ENCODE results near the gene TAS2R39. TPM values are rescaled to one million over a fixed set of nuclear protein-coding genes. Genes with fewer than 3 reads are reported as not detected.
"Not testable (repeated sequence)": the region's sequence is repeated elsewhere in the genome, so short reads cannot be mapped to it uniquely, and the experiment has no call there.

The TAS2R39 gene
- total and polyA plus RNA-seq, 2 experiments from 2014 or later = not detected

- no peak overlapping the region for H3K4me3 ChIP-seq
- no peaks in the 10 kb centered on the region for H3K36me3 ChIP-seq (ENCODE audit: low read depth)
- H3K9ac ChIP-seq = no peak overlapping the region
- H3F3A ChIP-seq (ENCODE audit: insufficient read depth) = no peaks in the 10 kb centered on the region
- no peaks in the 10 kb centered on the region for H3K9me3 ChIP-seq (ENCODE audit: low read depth)
- H3K9me2 ChIP-seq (ENCODE audit: insufficient read depth) = no peaks in the 10 kb centered on the region
- H3K27me3 ChIP-seq (replicated peaks; ENCODE audit: insufficient read depth) = no peaks in the 10 kb centered on the region
- H2AFZ ChIP-seq = no peak overlapping the region
- in situ Hi-C loops (cut with MboI) = no loop called here
- TF ChIP-seq EZH2 (IDR thresholded peaks at IDR 0.05; ENCODE audit: insufficient read depth, poor library complexity, severe bottlenecking) (no peak), EZH2phosphoT487 (IDR thresholded peaks at IDR 0.05; ENCODE audit: insufficient read depth, low read depth) (no peak)
- no peaks in the 10 kb centered on the region for H4K20me1 ChIP-seq (ENCODE audit: insufficient read depth)
- no peak overlapping the region for H3K4me2 ChIP-seq (ENCODE audit: unreplicated experiment)
- H3K4me1 ChIP-seq (ENCODE audit: insufficient read depth) = no peaks in the 10 kb centered on the region
- no peak for DNase-seq
- no peaks in the 10 kb centered on the region for H3K79me2 ChIP-seq (ENCODE audit: insufficient read depth)
- no peak overlapping the region for H3K27ac ChIP-seq
Observed at GRCh38 chr7:143171697-143172096, 11.5 kb upstream of the TAS2R39 start.

GRCh38 chr7:143172354-143172753 is 10.9 kb upstream of the TAS2R39 start:
- Histone ChIP-seq H3K4me1 (ENCODE audit: insufficient read depth) (no peaks in the 10 kb centered on the region), H3K79me2 (ENCODE audit: insufficient read depth) (no peaks in the 10 kb centered on the region), H3K4me2 (ENCODE audit: unreplicated experiment) (no peak overlapping the region), H3K9me3 (ENCODE audit: low read depth) (no peaks in the 10 kb centered on the region), H3K27me3 (replicated peaks; ENCODE audit: insufficient read depth) (no peaks in the 10 kb centered on the region), H3K4me3 (peak overlapping the region; percentile 32; the same call in 1 of the 2 replicates), H4K20me1 (ENCODE audit: insufficient read depth) (no peaks in the 10 kb centered on the region), H3K36me3 (ENCODE audit: low read depth) (no peaks in the 10 kb centered on the region), H3F3A (ENCODE audit: insufficient read depth) (no peaks in the 10 kb centered on the region), H3K9ac (no peak overlapping the region), H2AFZ (no peak overlapping the region), H3K27ac (no peak overlapping the region), H3K9me2 (ENCODE audit: insufficient read depth) (no peaks in the 10 kb centered on the region)
- in situ Hi-C loops (cut with MboI) = no loop called here
- WGBS, 2 experiments (ENCODE audit: low coverage in 1 of 2, low lambda C conversion rate in 2 of 2, missing lambda C conversion rate in 2 of 2) = 3 to 10% methylated on average over 4 of the region's 4 CpGs
- TF ChIP-seq EZH2phosphoT487 (IDR thresholded peaks at IDR 0.05; ENCODE audit: insufficient read depth, low read depth) (no peak), EZH2 (IDR thresholded peaks at IDR 0.05; ENCODE audit: insufficient read depth, poor library complexity, severe bottlenecking) (no peak)
- peak; percentile 25 for DNase-seq

GRCh38 chr7:143176128-143176527 is 7.1 kb upstream of the TAS2R39 start:
- no peaks in the 10 kb centered on the region for H3K9me2 ChIP-seq (ENCODE audit: insufficient read depth)
- no peak overlapping the region for H3K4me3 ChIP-seq
- no peaks in the 10 kb centered on the region for H4K20me1 ChIP-seq (ENCODE audit: insufficient read depth)
- in situ Hi-C loops (cut with MboI) = no loop called here
- no peak overlapping the region for H3K27ac ChIP-seq
- H3K9me3 ChIP-seq (ENCODE audit: low read depth) = no peaks in the 10 kb centered on the region
- no peak overlapping the region for H2AFZ ChIP-seq
- H3F3A ChIP-seq (ENCODE audit: insufficient read depth) = no peaks in the 10 kb centered on the region
- no peaks in the 10 kb centered on the region for H3K27me3 ChIP-seq (replicated peaks; ENCODE audit: insufficient read depth)
- no peak overlapping the region for H3K4me2 ChIP-seq (ENCODE audit: unreplicated experiment)
- no peak overlapping the region for H3K9ac ChIP-seq
- no peak for DNase-seq
- H3K4me1 ChIP-seq (ENCODE audit: insufficient read depth) = no peaks in the 10 kb centered on the region
- H3K79me2 ChIP-seq (ENCODE audit: insufficient read depth) = no peaks in the 10 kb centered on the region
- TF ChIP-seq EZH2phosphoT487 (IDR thresholded peaks at IDR 0.05; ENCODE audit: insufficient read depth, low read depth) = no peak
- no peak for TF ChIP-seq EZH2 (IDR thresholded peaks at IDR 0.05; ENCODE audit: insufficient read depth, poor library complexity, severe bottlenecking)
- no peaks in the 10 kb centered on the region for H3K36me3 ChIP-seq (ENCODE audit: low read depth)
- WGBS, 2 experiments (ENCODE audit: low coverage in 1 of 2, low lambda C conversion rate in 2 of 2, missing lambda C conversion rate in 2 of 2) = 24 to 26% methylated on average over 5 of the region's 5 CpGs

GRCh38 chr7:143177374-143178119 is 5.7 kb upstream of the TAS2R39 start:
- TF ChIP-seq EZH2phosphoT487 (IDR thresholded peaks at IDR 0.05; ENCODE audit: insufficient read depth, low read depth) = no peak
- TF ChIP-seq EZH2 (IDR thresholded peaks at IDR 0.05; ENCODE audit: insufficient read depth, poor library complexity, severe bottlenecking) = no peak
- in situ Hi-C loops (cut with MboI) = no loop called here
- 5 to 7% methylated on average over 2 of the region's 2 CpGs for WGBS, 2 experiments (ENCODE audit: low coverage in 1 of 2, low lambda C conversion rate in 2 of 2, missing lambda C conversion rate in 2 of 2)

GRCh38 chr7:143180771-143181170 is 2.4 kb upstream of the TAS2R39 start:
- H3K79me2 ChIP-seq (ENCODE audit: insufficient read depth); H3K9me2 ChIP-seq (ENCODE audit: insufficient read depth); DNase-seq; H3K4me2 ChIP-seq (ENCODE audit: unreplicated experiment); in situ Hi-C loops (cut with MboI); H2AFZ ChIP-seq; H3K9ac ChIP-seq; H3F3A ChIP-seq (ENCODE audit: insufficient read depth); H3K27me3 ChIP-seq (replicated peaks; ENCODE audit: insufficient read depth); H3K4me1 ChIP-seq (ENCODE audit: insufficient read depth); H3K27ac ChIP-seq; H3K36me3 ChIP-seq (ENCODE audit: low read depth); H4K20me1 ChIP-seq (ENCODE audit: insufficient read depth); H3K9me3 ChIP-seq (ENCODE audit: low read depth); H3K4me3 ChIP-seq: not testable (repeated sequence)
- WGBS, 2 experiments (ENCODE audit: low coverage in 1 of 2, low lambda C conversion rate in 2 of 2, missing lambda C conversion rate in 2 of 2) = 39 to 45% methylated on average over 4 of the region's 4 CpGs

More at GRCh38 chr7:143177374-143178119, 5.7 kb upstream of the TAS2R39 start:
- no peak overlapping the region for H2AFZ ChIP-seq
- H3K9me3 ChIP-seq (ENCODE audit: low read depth) = no peaks in the 10 kb centered on the region
- no peaks in the 10 kb centered on the region for H3K27me3 ChIP-seq (replicated peaks; ENCODE audit: insufficient read depth)
- no peaks in the 10 kb centered on the region for H3K36me3 ChIP-seq (ENCODE audit: low read depth)
- H3K27ac ChIP-seq = no peak overlapping the region
- no peak overlapping the region for H3K4me3 ChIP-seq
- no peaks in the 10 kb centered on the region for H3K9me2 ChIP-seq (ENCODE audit: insufficient read depth)
- no peak overlapping the region for H3K4me2 ChIP-seq (ENCODE audit: unreplicated experiment)
- H3F3A ChIP-seq (ENCODE audit: insufficient read depth) = no peaks in the 10 kb centered on the region
- no peaks in the 10 kb centered on the region for H3K79me2 ChIP-seq (ENCODE audit: insufficient read depth)
- H4K20me1 ChIP-seq (ENCODE audit: insufficient read depth) = no peaks in the 10 kb centered on the region
- H3K4me1 ChIP-seq (ENCODE audit: insufficient read depth) = no peaks in the 10 kb centered on the region
- no peak overlapping the region for H3K9ac ChIP-seq
- peak; percentile 4 for DNase-seq

Measured in GM23248 (cell line).